DND-41 (cell line): ENCODE measurements around the gene ITSN1.
"Not testable (repeated sequence)": the region's sequence is repeated elsewhere in the genome, so short reads cannot be mapped to it uniquely, and the experiment has no call there.

Experiments
- ATAC-seq: fragments of 200-7000 bp; cut with Tn5 transposase; 3 replicates; pipeline ENCODE4 v1.9.1; 2021; ENCODE audit warnings: low read depth; ENCODE audit not compliant: insufficient read depth
- DNase-seq: peaks from one replicate; pipeline ENCODE4 v3.0.0-alpha.2; 2020
- H2AFZ ChIP-seq: 2 replicates; pipeline ENCODE4 v1.6.0; 2012; ENCODE audit warnings: low read depth, low read length
- H3K27ac ChIP-seq: 2 replicates; pipeline ENCODE4 v1.5.1; 2012; ENCODE audit warnings: low read length, inconsistent platforms
- H3K27me3 ChIP-seq: fragments of 200-600 bp; sonication (generic); 2 replicates; pipeline ENCODE4 v1.6.0; 2012; ENCODE audit warnings: low read length, mild to moderate bottlenecking, inconsistent platforms; ENCODE audit not compliant: insufficient read depth, poor library complexity
- H3K36me3 ChIP-seq: 2 replicates; pipeline ENCODE4 v1.5.1; 2012; ENCODE audit warnings: low read length, inconsistent platforms; ENCODE audit not compliant: insufficient read depth
- H3K4me1 ChIP-seq: 2 replicates; pipeline ENCODE4 v1.5.1; 2012; ENCODE audit warnings: mild to moderate bottlenecking, low read length; ENCODE audit not compliant: insufficient read depth
- H3K4me2 ChIP-seq: 2 replicates; pipeline ENCODE4 v1.6.0; 2012; ENCODE audit warnings: mild to moderate bottlenecking, moderate library complexity, low read length, inconsistent platforms; ENCODE audit not compliant: insufficient read depth
- H3K4me3 ChIP-seq, 2 experiments: fragments of 200-600 bp in 1 of 2; shearing (Covaris generic) in 1 of 2; 2 replicates each; pipeline ENCODE4 v1.5.1; 2012 to 2016; ENCODE audit warnings: inconsistent platforms in 2 of 2, low read length in 2 of 2, mild to moderate bottlenecking in 2 of 2, low read depth in 1 of 2, moderate library complexity in 1 of 2
- H3K79me2 ChIP-seq: 2 replicates; pipeline ENCODE4 v1.6.0; 2012; ENCODE audit warnings: low read length, inconsistent platforms; ENCODE audit not compliant: insufficient read depth
- H3K9ac ChIP-seq: 2 replicates; pipeline ENCODE4 v1.6.0; 2012; ENCODE audit warnings: low read depth, mild to moderate bottlenecking, inconsistent platforms, low read length, moderate library complexity
- H3K9me3 ChIP-seq: 2 replicates; pipeline ENCODE4 v1.5.1; 2012; ENCODE audit warnings: low read length, moderate library complexity, mild to moderate bottlenecking, inconsistent platforms; ENCODE audit not compliant: insufficient read depth, severe bottlenecking
- H4K20me1 ChIP-seq: 2 replicates; pipeline ENCODE4 v1.6.0; 2012; ENCODE audit warnings: low read length; ENCODE audit not compliant: insufficient read depth
- EZH2 ChIP-seq: IDR thresholded peaks from 3 replicates; pipeline ENCODE4 v1.6.1; 2012; ENCODE audit warnings: borderline replicate concordance, low read depth, mild to moderate bottlenecking, moderate library complexity, low read length, inconsistent platforms; ENCODE audit not compliant: severe bottlenecking
- TF ChIP-seq, protein P1 (sequence below): IDR thresholded peaks from 2 replicates; pipeline ENCODE4 v1.5.1; 2012; ENCODE audit warnings: borderline replicate concordance, low read length, moderate library complexity, mild to moderate bottlenecking; ENCODE audit not compliant: poor library complexity, severe bottlenecking; ENCODE audit errors: extremely low read depth

The ITSN1 gene

DNA sequence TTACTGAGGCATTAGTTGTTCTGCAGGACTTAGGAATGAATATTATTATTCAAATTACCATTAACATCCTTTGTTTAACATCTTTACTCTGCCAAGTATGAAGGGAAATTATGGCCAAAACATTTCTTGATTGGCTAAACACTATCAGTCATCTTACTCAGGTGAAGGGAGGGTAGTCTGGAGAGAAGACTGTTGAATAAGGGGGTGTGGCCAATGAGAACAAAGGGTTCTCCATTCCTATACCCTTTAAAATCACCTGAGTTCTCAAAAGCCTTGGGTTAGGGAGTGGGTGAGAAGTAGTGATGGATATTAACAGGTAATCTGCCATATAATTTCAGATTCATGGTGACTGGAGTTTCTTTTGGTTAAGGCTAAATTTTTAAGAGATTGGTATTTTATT, 20.0 kb upstream of the ITSN1 start:
- H2AFZ ChIP-seq: no peak overlapping the region
- H3K27me3 ChIP-seq: no peaks in the 10 kb centered on the region

DNA sequence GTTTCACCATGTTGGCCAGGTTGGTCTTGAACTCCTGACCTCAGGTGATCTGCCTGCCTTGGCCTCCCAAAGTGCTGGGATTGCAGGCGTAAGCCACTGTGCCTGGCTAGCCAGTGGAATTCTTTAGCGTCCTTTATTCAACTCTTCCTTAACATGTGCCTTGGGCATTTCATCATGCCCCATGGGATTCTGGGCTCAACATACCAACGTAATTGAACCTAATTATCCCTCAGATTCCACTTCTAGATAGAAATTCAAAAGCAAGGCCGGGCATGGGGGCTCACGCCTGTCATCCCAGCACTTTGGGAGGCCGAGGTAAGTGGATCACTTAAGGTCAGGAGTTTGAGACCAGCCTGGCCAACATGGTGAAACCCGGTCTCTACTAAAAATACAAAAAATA, 16.1 kb upstream of the ITSN1 start:
- not testable (repeated sequence) for ATAC-seq, H3K4me3 ChIP-seq, H2AFZ ChIP-seq, H3K27me3 ChIP-seq, H4K20me1 ChIP-seq, H3K27ac ChIP-seq, H3K4me2 ChIP-seq, H3K9me3 ChIP-seq, H3K4me1 ChIP-seq, DNase-seq, H3K9ac ChIP-seq
- Histone ChIP-seq H3K36me3 (peaks cover 42% of the 10 kb centered on the region), H3K79me2 (peaks cover 18% of the 10 kb centered on the region)

More for the DNA sequence above, 20.0 kb upstream of the ITSN1 start:
- ATAC-seq (no peak), DNase-seq (no peak)
- TF ChIP-seq, protein P1, sequence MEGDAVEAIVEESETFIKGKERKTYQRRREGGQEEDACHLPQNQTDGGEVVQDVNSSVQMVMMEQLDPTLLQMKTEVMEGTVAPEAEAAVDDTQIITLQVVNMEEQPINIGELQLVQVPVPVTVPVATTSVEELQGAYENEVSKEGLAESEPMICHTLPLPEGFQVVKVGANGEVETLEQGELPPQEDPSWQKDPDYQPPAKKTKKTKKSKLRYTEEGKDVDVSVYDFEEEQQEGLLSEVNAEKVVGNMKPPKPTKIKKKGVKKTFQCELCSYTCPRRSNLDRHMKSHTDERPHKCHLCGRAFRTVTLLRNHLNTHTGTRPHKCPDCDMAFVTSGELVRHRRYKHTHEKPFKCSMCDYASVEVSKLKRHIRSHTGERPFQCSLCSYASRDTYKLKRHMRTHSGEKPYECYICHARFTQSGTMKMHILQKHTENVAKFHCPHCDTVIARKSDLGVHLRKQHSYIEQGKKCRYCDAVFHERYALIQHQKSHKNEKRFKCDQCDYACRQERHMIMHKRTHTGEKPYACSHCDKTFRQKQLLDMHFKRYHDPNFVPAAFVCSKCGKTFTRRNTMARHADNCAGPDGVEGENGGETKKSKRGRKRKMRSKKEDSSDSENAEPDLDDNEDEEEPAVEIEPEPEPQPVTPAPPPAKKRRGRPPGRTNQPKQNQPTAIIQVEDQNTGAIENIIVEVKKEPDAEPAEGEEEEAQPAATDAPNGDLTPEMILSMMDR: no peak
- no peak for TF ChIP-seq EZH2
- peaks cover 7% of the 10 kb centered on the region for H3K79me2 ChIP-seq
- H3K9me3 ChIP-seq: no peaks in the 10 kb centered on the region
- H3K9ac ChIP-seq: no peak overlapping the region
- no peak overlapping the region for H3K4me3 ChIP-seq
- no peaks in the 10 kb centered on the region for H4K20me1 ChIP-seq
- H3K36me3 ChIP-seq: peaks cover 39% of the 10 kb centered on the region
- H3K27ac ChIP-seq: no peak overlapping the region
- H3K4me1 ChIP-seq: no peaks in the 10 kb centered on the region
- H3K4me2 ChIP-seq: no peak overlapping the region

DNA sequence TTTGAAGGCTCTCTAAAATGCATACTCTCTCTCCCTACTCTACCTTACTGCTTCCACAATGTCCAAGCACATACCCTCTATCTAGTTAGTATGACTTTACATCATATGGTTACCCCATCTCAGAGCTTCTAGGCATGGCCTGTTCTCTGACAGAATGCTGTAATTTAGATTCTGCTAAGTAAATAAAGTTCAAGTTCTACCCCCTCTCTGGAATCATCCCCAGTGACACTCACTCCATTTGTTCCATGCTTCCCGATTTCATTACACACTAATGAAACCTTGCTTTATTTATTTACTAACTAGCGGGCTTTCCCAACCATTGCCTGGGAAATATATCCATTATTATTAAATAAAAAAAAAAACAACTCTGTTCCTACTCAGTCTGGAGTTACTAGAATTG, 8.0 kb upstream of the ITSN1 start:
- no peaks in the 10 kb centered on the region for H3K27me3 ChIP-seq
- no peak overlapping the region for H3K4me2 ChIP-seq
- peaks cover 2% of the 10 kb centered on the region; the same call in 1 of the 2 replicates for H4K20me1 ChIP-seq
- H3K36me3 ChIP-seq: peaks cover 25% of the 10 kb centered on the region
- H3K9ac ChIP-seq: no peak overlapping the region
- no peak for TF ChIP-seq EZH2
- TF ChIP-seq, protein P1: no peak
- ATAC-seq (no peak), DNase-seq (no peak)
- no peak overlapping the region for H2AFZ ChIP-seq
- H3K79me2 ChIP-seq: peaks cover 68% of the 10 kb centered on the region
- H3K4me3 ChIP-seq: no peak overlapping the region
- no peak overlapping the region for H3K27ac ChIP-seq
- H3K4me1 ChIP-seq: peaks cover 8% of the 10 kb centered on the region
- H3K9me3 ChIP-seq: no peaks in the 10 kb centered on the region

DNA sequence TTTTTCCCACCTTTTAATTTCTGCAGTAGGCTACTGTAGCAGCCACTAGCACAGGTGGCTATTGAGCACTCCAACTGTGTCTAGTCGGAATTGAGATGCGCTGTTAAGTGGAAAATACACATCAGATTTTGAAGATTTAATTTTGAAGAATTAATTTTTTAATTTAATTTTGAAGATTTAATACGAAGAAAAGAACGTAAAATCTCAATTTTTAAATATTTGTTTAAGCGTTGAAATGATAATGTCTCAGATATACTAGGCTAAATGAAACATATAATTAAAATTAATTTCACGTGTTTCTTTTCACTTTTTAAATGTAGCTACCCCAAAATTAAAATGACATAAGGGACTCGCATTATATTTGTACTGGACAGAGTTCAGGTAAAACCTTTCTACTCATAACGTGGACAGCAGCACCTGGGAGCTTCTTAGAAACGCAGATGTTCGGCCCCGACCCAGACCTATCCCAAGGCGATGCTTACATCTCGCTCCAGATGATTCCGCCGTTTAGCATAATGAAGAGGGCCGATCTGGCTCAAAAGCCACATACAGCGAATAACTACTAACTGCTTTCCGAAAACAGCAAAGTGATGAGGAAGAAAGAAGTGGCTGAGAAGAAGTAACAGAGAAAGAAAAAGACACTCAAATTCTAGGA, 1.5 kb upstream of the ITSN1 start:
- no peak for ATAC-seq
- TF ChIP-seq EZH2: no peak
- TF ChIP-seq, protein P1: no peak
- peaks cover 3% of the 10 kb centered on the region; the same call in 1 of the 2 replicates for H4K20me1 ChIP-seq

More for the DNA sequence above, 1.5 kb upstream of the ITSN1 start:
- H2AFZ ChIP-seq: peak overlapping the region; percentile 77
- H3K4me2 ChIP-seq: peak overlapping the region; percentile 75
- peaks cover 11% of the 10 kb centered on the region for H3K27me3 ChIP-seq
- peaks cover 76% of the 10 kb centered on the region for H3K79me2 ChIP-seq
- H3K4me3 ChIP-seq: peak overlapping the region; percentile 67 to 84
- H3K9ac ChIP-seq: peak overlapping the region; percentile 68
- H3K4me1 ChIP-seq: peaks cover 47% of the 10 kb centered on the region
- H3K9me3 ChIP-seq: no peaks in the 10 kb centered on the region
- no peaks in the 10 kb centered on the region; the same call in 1 of the 2 replicates for H3K36me3 ChIP-seq
- peak overlapping the region; percentile 74 for H3K27ac ChIP-seq
- DNase-seq: peak; percentile 18
